ENCODE results near the gene COG2.

DNA sequence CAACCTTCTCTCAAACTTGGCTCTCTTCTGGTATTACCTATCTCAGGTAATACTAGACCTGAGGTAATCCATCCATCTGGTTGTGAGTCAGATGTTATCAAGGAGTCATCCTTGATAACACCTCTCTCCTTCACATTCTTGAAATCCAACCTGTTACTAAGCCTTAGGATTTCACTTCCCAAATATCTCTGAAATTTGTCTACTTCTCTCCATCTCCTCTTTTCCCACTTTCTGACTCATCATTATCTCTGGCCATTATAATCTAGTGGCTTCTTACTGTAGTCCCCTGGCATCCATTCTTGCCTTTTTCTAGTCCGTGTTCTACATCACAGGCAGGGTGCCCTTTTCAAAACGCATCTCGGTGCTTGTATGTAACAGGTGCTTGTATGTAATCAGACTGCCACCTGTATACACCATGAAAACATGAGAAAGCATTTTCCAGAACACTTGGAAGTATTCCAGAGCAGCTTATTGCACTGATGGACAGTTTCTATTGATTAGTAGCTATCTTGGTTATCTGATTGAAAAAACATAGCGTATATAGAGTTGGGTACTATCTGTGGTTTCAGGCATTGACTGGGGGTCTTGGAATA, 4.5 kb downstream of the COG2 start:
- TF ChIP-seq, protein P1, sequence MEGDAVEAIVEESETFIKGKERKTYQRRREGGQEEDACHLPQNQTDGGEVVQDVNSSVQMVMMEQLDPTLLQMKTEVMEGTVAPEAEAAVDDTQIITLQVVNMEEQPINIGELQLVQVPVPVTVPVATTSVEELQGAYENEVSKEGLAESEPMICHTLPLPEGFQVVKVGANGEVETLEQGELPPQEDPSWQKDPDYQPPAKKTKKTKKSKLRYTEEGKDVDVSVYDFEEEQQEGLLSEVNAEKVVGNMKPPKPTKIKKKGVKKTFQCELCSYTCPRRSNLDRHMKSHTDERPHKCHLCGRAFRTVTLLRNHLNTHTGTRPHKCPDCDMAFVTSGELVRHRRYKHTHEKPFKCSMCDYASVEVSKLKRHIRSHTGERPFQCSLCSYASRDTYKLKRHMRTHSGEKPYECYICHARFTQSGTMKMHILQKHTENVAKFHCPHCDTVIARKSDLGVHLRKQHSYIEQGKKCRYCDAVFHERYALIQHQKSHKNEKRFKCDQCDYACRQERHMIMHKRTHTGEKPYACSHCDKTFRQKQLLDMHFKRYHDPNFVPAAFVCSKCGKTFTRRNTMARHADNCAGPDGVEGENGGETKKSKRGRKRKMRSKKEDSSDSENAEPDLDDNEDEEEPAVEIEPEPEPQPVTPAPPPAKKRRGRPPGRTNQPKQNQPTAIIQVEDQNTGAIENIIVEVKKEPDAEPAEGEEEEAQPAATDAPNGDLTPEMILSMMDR (optimal IDR thresholded peaks at IDR 0.05 in 1 of 3, IDR thresholded peaks at IDR 0.05 in 1 of 3, conservative IDR thresholded peaks at IDR 0.05 in 1 of 3; ENCODE audit: extremely low read depth in 1 of 3, insufficient read depth in 2 of 3, low read length in 3 of 3), result no peak
- TF ChIP-seq EZH2 (IDR thresholded peaks at IDR 0.05; ENCODE audit: low read length), result no peak

Measured in keratinocyte (primary cell).